HepG2 (cell line): ENCODE data around the gene CEACAM16. TPM values are rescaled to one million over a fixed set of nuclear protein-coding genes. Genes with fewer than 3 reads are reported as not detected.
A peak's percentile ranks its signal among the peaks of the same experiment; 100 is the strongest.

Experiments used
- CBX2 ChIP-seq, 2 experiments: fragments of 200-600 bp in 1 of 2; sonication (generic); formaldehyde crosslinking in 1 of 2; IDR thresholded peaks; 2 replicates each; pipeline versions ENCODE4 v1.7.0 to v1.8.1; 2018 to 2022; ENCODE audit warnings: low read depth in 2 of 2, low read length in 1 of 2, mild to moderate bottlenecking in 1 of 2, missing genetic modification reagents in 1 of 2
- CCAR2 ChIP-seq: fragments of 200-400 bp; formaldehyde crosslinking; optimal IDR thresholded peaks from 2 replicates; pipeline ENCODE3; 2018; ENCODE audit warnings: low read depth, mild to moderate bottlenecking, low read length, moderate library complexity
- EEA1 ChIP-seq: sonication (generic); formaldehyde crosslinking; IDR thresholded peaks from 2 replicates; pipeline ENCODE4 v1.5.1; 2020; ENCODE audit warnings: mild to moderate bottlenecking, missing genetic modification reagents, borderline replicate concordance
- ESRRA ChIP-seq: sonication (generic); formaldehyde crosslinking; IDR thresholded peaks from 2 replicates; pipeline ENCODE4 v1.5.1; 2020; ENCODE audit warnings: mild to moderate bottlenecking, low read depth, missing genetic modification reagents
- HNF1B ChIP-seq: sonication (generic); formaldehyde crosslinking; IDR thresholded peaks from 2 replicates; pipeline ENCODE4 v1.5.1; 2020; ENCODE audit warnings: mild to moderate bottlenecking, moderate library complexity, missing genetic modification reagents
- HOXA5 ChIP-seq: sonication (generic); formaldehyde crosslinking; IDR thresholded peaks from 2 replicates; pipeline ENCODE4 v1.4.0; 2020; ENCODE audit warnings: missing genetic modification reagents
- ISL2 ChIP-seq: sonication (generic); formaldehyde crosslinking; IDR thresholded peaks from 2 replicates; pipeline ENCODE4 v1.5.0; 2020; ENCODE audit warnings: missing genetic modification reagents
- KLF13 ChIP-seq: sonication (generic); formaldehyde crosslinking; IDR thresholded peaks from 2 replicates; pipeline ENCODE4 v1.4.0; 2020; ENCODE audit warnings: mild to moderate bottlenecking, missing genetic modification reagents
- MXD4 ChIP-seq: IDR thresholded peaks from 2 replicates; pipeline ENCODE4 v1.6.1; 2016; ENCODE audit warnings: mild to moderate bottlenecking, missing biosample characterization, missing genetic modification reagents
- RBFOX2 ChIP-seq: fragments of 200-400 bp; formaldehyde crosslinking; IDR thresholded peaks from 2 replicates; pipeline ENCODE4 v1.6.1; 2017; ENCODE audit warnings: low read depth, mild to moderate bottlenecking, low read length
- SNAPC4 ChIP-seq: sonication (generic); formaldehyde crosslinking; IDR thresholded peaks from 2 replicates; pipeline ENCODE4 v1.4.0; 2020; ENCODE audit warnings: mild to moderate bottlenecking, missing genetic modification reagents
- SRF ChIP-seq: IDR thresholded peaks from 2 replicates; pipeline ENCODE4 v1.6.1; 2011; ENCODE audit warnings: mild to moderate bottlenecking, low read depth, low read length, moderate library complexity
- TMF1 ChIP-seq: sonication (generic); formaldehyde crosslinking; IDR thresholded peaks from 2 replicates; pipeline ENCODE4 v1.8.1; 2022; ENCODE audit warnings: low read depth, missing genetic modification reagents
- TP53 ChIP-seq: sonication (generic); formaldehyde crosslinking; conservative IDR thresholded peaks from 2 replicates; pipeline ENCODE4 v1.4.0; 2020; ENCODE audit warnings: missing genetic modification reagents
- ZBTB7B ChIP-seq: sonication (generic); formaldehyde crosslinking; IDR thresholded peaks from 2 replicates; pipeline ENCODE4 v1.4.0; 2020; ENCODE audit warnings: missing genetic modification reagents
- ZC3H13 ChIP-seq: sonication (generic); formaldehyde crosslinking; IDR thresholded peaks from 2 replicates; pipeline ENCODE4 v1.8.1; 2023; ENCODE audit warnings: mild to moderate bottlenecking, missing genetic modification reagents, moderate library complexity
- ZNF136 ChIP-seq: sonication (generic); formaldehyde crosslinking; IDR thresholded peaks from 2 replicates; pipeline ENCODE4 v1.8.1; 2022; ENCODE audit warnings: low read depth, mild to moderate bottlenecking, moderate library complexity, missing genetic modification reagents
- ZNF143 ChIP-seq: sonication (generic); formaldehyde crosslinking; IDR thresholded peaks from 2 replicates; pipeline ENCODE4 v1.4.0; 2020; ENCODE audit warnings: missing genetic modification reagents
- ZNF260 ChIP-seq: sonication (generic); formaldehyde crosslinking; IDR thresholded peaks from 2 replicates; pipeline ENCODE4 v1.4.0; 2020; ENCODE audit warnings: missing genetic modification reagents, low read depth, mild to moderate bottlenecking, borderline replicate concordance
- ZNF34 ChIP-seq: sonication (generic); formaldehyde crosslinking; IDR thresholded peaks from 2 replicates; pipeline ENCODE4 v1.4.0; 2020; ENCODE audit warnings: mild to moderate bottlenecking, missing genetic modification reagents, borderline replicate concordance
- ZNF552 ChIP-seq: sonication (generic); formaldehyde crosslinking; IDR thresholded peaks from 2 replicates; pipeline ENCODE4 v1.9.0; 2022; ENCODE audit warnings: missing genetic modification reagents, mild to moderate bottlenecking, borderline replicate concordance
- ZNF678 ChIP-seq: sonication (generic); formaldehyde crosslinking; IDR thresholded peaks from 2 replicates; pipeline ENCODE4 v1.4.0; 2020; ENCODE audit warnings: mild to moderate bottlenecking, missing genetic modification reagents
- ZNF768 ChIP-seq: sonication (generic); formaldehyde crosslinking; IDR thresholded peaks from 2 replicates; pipeline ENCODE4 v1.4.0; 2020; ENCODE audit warnings: missing genetic modification reagents
- ZNF772 ChIP-seq: sonication (generic); formaldehyde crosslinking; IDR thresholded peaks from 2 replicates; pipeline ENCODE4 v1.5.0; 2020; ENCODE audit warnings: mild to moderate bottlenecking, missing genetic modification reagents
- polyA plus RNA-seq, 8 experiments: library from polyadenylated mRNA; depleted of rRNA in 3 of 8; stranded (reverse) in 7 of 8; unstranded in 1 of 8; fragments of >200 nt; fragmentation: Illumina TruSeq in 4 of 8; extraction: Trizol in 4 of 8; gene quantifications; 2 replicates each; pipeline versions ENCODE4 v1.2.1 to v1.2.3, GENCODE V29; 2011 to 2016; ENCODE audit warnings: low read depth in 4 of 8, missing spikeins in 1 of 8, mixed read lengths in 1 of 8; ENCODE audit not compliant: insufficient read depth in 1 of 8
- total RNA-seq, 5 experiments: library from RNA; depleted of rRNA; stranded (reverse); fragments of >200 nt; fragmentation: Illumina TruSeq; extraction: Trizol; gene quantifications; 2 replicates each; pipeline ENCODE4 v1.2.3, GENCODE V29; 2016; ENCODE audit warnings: low read depth in 1 of 5

Gene CEACAM16
- total and polyA plus RNA-seq, 2 of the 13 experiments (the other 11 are each of a cell fraction or from before 2014, with no cell fraction given) = not detected

- TF ChIP-seq SNAPC4 (CRISPR knock-in tag) (0 out of 2 replicates have a peak, but pooled peaks have one; percentile 72), ZNF768 (CRISPR knock-in tag) (peak; percentile 98), ZNF136 (no peak), ZNF34 (CRISPR knock-in tag) (peak; percentile 35; the same call in 1 of the 2 replicates), CCAR2 (peak; percentile 95), KLF13 (CRISPR knock-in tag) (no peak), ZBTB7B (CRISPR knock-in tag) (peak; percentile 90), ZNF260 (CRISPR knock-in tag) (no peak), EEA1 (CRISPR knock-in tag) (no peak), CBX2 (IDR thresholded peaks at IDR 0.05; ENCODE audit: low read depth, low read length) (no peak), CBX2 (CRISPR knock-in tag; IDR thresholded peaks at IDR 0.05; ENCODE audit: low read depth) (no peak), MXD4 (CRISPR knock-in tag) (peak; percentile 21; the same call in 1 of the 2 replicates), SRF (no peak), ISL2 (peak; percentile 69; the same call in 1 of the 2 replicates), ESRRA (peak; percentile 98), ZNF678 (CRISPR knock-in tag) (no peak), HOXA5 (CRISPR knock-in tag) (peak; percentile 50; the same call in 1 of the 2 replicates), TP53 (CRISPR knock-in tag) (no peak), RBFOX2 (peak; percentile 74), HNF1B (CRISPR knock-in tag) (peak; percentile 94), ZC3H13 (CRISPR knock-in tag) (peak; percentile 45; the same call in 1 of the 2 replicates), TMF1 (CRISPR knock-in tag) (no peak), ZNF772 (CRISPR knock-in tag) (peak; percentile 71; the same call in 1 of the 2 replicates), ZNF143 (CRISPR knock-in tag) (no peak; the same call in 1 of the 2 replicates), ZNF552 (CRISPR knock-in tag) (peak; percentile 34; the same call in 1 of the 2 replicates)
Observed at GRCh38 chr19:44718441-44719261, 19.7 kb downstream of the CEACAM16 start (continued).
